ENCODE results near the gene FAM20B.
A peak's percentile ranks its signal among the peaks of the same experiment; 100 is the strongest.
"Not testable (repeated sequence)": the region's sequence is repeated elsewhere in the genome, so short reads cannot be mapped to it uniquely, and the experiment has no call there.

Gene FAM20B, protein sequence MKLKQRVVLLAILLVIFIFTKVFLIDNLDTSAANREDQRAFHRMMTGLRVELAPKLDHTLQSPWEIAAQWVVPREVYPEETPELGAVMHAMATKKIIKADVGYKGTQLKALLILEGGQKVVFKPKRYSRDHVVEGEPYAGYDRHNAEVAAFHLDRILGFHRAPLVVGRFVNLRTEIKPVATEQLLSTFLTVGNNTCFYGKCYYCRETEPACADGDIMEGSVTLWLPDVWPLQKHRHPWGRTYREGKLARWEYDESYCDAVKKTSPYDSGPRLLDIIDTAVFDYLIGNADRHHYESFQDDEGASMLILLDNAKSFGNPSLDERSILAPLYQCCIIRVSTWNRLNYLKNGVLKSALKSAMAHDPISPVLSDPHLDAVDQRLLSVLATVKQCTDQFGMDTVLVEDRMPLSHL

DNA sequence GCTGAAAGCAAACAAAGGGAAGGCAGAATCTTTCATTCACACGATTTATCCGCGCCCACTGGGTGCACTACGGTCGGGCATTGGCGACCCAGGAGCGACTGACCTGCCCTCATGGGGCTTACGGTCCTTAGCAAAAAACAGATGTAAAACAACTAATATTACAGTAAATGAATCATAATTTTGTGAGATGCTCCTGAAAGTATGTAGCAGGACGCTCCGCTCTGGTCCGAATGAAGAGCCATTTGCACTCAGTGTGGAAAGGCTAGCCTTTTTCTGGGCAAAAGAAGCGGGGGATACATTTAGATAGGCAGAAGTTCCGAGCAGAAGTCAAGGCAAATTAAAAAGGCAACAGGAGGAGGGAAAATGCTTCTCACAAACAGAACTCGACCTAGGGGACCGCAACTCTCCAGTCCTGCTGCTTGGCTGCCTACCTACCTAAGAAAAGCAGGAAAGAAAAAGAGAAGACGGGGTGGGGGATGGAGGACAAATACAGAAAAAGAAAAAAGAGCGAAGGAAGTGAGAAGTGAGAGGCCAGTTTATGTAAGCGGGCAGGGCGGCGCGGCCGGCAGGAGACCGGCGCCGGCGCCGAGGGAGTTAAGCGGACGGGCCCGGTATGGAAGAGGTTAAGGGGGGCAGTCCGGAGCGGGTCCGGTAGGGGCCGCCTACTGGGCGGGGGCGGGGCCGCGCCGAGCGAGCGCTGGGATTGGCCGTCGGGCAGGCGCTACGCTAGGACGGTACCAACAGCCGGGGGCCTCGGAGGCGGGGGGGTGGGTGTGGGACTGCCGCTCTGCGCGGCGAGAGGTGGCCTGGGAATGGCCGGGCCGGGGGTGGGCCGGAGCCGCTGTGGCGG is at the start of gene FAM20B:
Gene FAM20B (plus strand): TSS at position 770 of the 850 bp plus-strand sequence. CDS start 17,954 bp downstream, outside the sequence.
- DNase-seq: peak; percentile 98

DNA sequence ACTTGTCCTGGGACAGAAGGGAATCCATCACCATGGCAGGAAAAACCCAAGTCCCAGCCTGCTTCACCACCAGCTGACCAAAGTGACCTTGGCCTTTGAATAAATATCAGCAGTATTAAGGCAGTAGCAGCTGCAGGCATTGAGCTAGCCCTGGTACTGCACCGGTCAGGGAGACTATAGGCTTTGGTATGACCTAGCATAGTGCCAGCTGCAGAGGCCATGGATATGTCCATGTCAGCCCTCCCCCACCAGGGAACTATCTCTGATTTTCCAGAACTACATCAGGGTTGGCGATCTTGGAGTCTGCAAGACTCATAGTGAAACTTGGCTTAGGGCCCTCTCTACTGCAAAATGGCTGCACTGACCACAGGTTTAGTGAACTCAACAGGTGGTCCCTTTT is 49.2 kb upstream of the FAM20B start:
- no peak for DNase-seq

DNA sequence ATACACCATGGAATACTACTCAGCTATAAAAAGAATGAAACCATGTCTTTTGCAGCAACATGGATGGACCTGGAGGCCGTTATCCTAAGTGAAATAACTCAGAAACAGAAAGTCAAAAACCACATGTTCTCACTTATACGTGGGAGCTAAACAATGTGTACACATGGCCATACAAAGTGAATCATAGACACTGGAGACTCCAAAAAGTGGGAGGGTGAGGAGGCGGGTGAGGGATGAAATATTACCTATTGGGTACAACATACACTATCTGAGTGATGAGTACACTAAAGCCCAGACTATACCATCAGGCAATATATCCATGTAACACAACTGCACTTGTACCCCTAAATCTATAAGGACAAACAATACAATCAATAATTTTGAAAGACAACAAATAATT is 39.5 kb upstream of the FAM20B start:
- no peak for DNase-seq

DNA sequence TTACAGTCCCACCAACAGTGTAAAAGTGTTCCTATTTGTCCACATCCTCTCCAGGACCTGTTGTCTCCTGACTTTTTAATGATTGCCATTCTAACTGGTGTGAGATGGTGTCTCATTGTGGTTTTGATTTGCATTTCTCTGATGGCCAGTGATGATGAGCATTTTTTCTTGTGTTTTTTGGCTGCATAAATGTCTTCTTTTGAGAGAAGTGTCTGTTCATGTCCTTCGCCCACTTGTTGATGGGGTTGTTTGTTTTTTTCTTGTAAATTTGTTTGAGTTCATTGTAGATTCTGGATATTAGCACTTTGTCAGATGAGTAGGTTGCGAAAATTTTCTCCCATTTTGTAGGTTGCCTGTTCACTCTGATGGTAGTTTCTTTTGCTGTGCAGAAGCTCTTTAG is 37.5 kb upstream of the FAM20B start:
- not testable (repeated sequence) for DNase-seq

DNA sequence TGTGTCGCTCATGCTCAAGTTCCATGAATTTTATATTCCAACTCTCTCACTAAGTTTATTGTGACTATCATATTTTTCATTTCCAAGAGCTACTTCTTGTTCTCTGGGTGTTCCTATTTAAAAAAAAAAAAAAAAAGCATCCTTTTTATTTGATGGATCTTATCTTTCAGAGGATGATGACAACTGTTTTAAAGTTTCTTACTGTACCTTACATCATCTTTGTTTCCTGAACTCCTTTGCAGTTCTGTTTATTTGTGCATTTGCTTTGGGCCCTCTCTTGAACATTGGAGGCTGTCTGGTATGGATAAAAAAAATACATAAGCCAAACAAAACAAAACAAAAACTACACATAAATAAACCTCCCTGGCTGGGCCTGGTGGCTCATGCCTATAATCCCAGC is 32.1 kb upstream of the FAM20B start:
- DNase-seq: no peak

DNA sequence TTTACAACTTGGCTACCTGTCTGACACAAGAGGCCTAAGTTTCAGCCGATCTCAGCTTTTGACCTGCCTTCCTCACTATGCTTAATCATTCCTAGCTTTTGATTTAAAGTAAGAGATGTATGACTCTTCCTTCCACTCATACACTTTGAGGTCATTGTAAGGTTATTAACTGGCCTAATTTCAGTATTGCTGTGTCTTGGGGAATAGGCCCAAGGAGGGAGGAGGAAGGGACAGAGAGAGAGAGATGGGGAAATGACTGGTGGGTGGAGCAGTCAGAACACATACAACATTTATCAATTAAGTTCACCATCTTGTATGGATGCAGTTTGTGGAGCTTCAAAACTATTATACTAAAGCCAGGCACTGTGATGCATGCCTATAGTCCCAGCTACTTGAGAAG is 28.3 kb upstream of the FAM20B start:
- no peak for DNase-seq

DNA sequence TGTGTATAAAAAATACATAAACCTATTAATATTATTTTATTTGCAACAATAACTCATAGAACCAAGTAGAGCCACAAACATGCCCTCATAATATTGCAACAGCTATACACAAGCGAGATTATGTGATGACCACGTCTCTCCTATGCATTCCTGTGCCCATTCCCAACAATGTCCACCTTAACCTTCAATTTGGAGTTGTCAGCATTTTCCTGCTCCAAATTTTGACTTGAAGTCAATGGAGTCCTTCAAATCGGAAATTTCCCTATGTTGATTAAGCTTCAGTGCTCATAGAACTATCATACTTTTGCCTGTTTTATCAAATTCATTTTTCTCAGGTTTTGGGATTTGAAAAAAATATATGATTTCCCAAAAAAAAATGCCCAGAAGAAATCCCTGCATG is 27.4 kb upstream of the FAM20B start:
- DNase-seq: no peak

DNA sequence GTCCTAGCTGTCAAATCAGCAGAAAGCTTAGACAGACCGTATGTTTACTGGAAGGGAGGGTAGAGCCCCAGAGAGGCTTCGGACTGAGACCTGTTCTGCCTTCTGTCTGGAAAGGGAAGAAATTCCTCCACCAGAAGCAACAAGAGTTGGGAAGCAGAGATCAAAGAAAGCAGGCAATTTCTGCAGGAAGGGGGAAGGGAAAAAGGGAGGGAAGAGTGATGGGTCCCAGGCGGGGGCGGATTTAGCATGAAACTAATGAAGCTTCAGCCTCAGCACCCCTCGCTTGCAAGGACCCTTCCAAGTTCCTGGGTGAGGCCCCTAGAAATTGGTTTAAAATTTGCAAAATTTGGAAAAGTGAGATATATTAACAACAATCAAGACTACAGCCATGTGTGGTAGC is 26.6 kb upstream of the FAM20B start:
- DNase-seq: no peak

DNA sequence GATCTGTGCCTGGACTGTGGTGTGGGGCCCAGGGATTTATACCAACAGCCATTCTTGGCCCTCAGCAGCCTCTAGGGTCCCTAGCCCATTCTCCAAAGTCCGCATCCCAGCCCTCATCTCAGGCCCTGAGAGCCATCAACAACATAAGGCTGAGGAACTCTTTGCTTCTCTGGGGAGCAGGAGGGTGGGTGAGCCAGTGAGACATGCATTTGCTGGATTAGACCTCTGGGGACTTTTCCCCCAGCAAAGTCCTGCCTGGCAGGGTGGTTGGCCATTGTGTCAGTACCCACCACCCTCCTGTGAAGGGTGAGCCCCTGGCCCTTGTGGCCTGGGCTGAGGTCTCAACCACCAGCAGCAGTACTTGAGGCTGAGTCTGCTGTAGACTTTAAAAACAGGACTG is 24.2 kb upstream of the FAM20B start:
- DNase-seq: no peak

DNA sequence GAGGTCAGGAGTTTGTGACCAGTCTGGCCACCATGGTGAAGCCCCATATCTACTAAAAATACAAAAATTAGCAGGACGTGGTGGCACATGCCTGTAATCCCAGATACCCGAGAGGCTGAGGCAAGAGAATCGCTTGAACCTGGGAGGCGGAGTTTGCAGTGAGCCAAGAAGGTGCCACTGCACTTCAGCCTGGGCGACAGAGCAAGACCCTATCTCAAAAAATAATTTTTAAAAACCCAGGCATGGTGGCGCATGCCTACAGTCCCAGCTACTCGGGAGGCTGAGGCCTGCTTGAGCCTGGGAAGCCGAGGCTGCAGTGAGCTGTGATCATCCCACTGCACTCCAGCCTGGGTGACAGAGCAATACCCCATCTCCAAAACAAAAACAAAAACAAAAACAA is 23.6 kb upstream of the FAM20B start:
- DNase-seq: not testable (repeated sequence)

DNA sequence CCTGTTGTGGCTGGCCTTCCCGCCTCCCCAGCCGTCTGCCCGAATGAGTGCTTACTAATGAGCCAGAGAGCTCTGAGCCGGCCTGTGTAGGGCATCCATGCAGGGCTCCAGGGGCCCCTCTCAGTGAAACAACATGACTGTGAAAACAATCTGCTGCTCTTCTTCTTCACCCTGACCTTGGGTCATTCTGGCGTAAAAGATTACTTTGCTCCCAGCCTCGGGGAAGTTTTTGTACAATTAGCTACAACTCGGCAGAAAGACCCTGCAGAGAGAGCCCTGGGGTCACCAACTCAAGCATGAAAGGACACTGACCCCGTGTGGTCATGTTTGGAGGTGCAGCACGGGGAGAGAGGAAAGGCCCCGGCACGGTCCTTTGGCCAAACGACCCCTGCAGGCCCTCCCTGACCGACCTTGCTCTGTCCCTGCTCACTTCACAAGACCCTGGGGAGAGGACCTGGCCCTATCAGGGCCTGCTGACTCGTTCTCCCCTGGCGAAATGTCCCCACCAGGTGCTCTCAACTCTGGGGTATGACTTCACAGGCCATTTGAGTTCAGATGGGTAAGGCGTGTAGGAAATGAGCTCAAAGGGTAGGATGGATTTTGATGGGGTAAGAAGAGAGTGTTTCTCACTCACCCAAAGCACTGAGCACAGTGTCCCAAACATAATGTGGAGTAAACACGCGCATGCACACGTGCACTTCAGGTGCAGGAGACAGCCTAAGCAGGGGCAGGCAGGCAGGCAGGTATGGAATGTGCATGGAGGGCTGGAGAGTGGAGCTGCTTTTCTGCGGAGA is 22.9 kb upstream of the FAM20B start:
- peak; percentile 91 for DNase-seq

DNA sequence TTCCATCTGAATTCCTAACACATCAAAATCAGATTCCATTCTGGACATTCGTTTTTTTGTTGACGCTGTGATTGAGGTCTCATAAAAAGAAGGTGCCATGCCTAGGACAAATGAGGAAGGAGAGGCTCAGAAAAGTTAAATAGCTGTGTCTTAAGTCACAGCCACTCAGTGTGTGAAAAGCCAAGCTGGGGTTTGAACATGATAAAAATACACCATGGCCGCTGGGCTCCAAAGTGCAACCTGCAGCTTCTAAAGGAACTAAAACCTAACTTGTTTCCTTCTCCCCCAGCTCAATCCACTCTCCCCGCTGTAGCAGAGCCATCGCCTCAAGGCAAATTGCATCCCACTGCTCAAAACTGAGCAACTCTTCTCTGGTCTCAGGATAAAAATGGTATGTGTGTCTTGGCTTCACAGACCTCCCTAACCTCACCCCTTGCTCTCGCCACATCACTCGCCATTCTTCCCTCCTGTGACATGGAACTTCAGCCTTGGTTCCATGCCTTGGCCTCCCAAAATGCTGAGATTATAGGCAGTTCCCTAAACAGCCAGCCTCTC is 22.1 kb upstream of the FAM20B start:
- DNase-seq: no peak

DNA sequence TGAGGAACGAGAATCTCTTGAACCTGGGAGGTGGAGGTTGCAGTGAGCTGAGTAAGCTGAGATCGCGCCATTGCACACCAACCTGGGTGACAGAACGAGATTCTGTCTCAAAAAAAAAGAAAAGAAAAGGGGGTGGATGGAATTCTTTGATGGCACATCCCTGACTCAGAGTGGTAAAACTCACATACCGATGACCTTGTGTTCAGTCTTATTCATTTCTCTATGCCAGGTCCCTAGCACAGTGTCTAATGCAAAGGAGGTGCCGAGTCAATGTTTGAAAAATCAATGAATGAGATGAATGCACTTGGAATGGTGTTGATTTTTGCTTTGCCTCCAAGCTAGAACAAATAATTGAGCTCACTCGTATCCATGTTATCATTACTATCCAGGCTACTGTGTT is 18.5 kb upstream of the FAM20B start:
- no peak for DNase-seq

DNA sequence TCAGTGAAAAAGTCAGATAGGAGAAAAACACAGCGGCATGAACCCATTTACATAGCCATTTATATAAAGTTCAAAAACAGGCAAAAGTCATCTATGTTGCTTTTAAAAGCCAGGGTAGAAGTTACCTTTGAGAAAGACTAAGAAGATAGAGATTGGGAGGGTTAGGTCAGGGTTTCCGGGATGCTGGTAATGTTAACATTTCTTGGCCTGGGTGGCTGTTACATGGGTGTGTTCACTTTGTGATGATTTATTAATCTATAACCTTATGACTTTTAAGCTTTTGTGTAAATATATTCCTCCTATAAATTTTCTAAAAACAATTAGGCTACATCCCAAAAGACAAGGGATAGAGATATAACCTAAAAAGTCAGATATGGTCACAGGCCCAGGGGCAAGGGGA is 15.0 kb upstream of the FAM20B start:
- DNase-seq: no peak

DNA sequence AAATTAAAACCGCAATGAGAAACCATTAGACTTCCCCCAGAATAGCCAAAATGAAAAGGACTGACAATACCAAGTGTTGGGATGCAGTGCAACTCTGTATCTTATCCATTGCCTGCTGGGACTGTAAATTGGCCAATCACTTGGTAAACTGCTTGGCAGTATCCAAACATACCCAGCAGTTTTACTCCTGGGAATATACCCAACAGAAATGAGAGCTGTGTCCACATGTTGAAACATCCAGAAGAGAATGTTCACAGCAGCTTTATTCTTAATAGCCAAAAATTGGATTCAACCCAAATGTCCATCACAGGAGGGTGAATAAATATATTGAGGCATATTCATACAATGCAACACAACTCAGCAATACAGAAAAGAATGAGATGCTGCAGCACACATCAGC is 13.7 kb upstream of the FAM20B start:
- no peak for DNase-seq

DNA sequence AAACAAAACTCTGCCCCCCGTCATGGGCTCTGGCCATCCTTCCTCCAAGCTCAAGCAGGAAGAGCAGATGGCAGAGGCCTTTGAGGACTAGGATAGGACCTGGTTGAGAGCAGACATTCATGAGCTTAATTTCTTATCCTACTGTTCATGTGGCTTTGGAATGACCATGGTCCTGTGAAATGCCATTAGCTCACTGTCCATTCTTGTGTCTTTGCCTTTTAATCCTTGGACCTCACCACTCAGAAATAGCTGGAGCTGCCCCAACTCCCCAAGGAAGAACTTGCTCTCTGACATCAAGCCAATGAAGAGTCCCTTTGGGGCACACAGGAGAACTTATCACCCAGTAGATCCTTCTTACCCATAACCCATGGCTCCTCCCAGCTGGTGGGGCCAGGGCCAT is 11.6 kb upstream of the FAM20B start:
- DNase-seq: no peak

DNA sequence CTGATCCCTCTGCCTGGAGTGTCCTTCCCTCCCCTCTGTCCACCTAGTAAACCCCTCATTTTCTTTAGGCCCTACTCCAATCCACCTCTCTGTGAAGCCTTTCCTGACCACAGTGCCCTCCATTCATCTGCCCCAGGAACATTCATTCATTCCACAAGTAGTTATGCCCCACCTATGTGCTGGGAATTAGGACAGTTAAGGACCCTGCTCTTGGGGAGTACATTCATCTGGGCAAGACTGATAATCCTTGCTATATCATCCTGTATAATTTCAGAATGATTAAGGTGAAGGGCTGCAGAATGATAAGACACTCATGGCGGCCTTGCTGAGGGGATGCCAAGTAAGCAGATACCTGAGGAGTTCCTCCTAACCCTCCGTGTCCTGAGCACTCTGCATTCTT is 10.3 kb upstream of the FAM20B start:
- DNase-seq: no peak

DNA sequence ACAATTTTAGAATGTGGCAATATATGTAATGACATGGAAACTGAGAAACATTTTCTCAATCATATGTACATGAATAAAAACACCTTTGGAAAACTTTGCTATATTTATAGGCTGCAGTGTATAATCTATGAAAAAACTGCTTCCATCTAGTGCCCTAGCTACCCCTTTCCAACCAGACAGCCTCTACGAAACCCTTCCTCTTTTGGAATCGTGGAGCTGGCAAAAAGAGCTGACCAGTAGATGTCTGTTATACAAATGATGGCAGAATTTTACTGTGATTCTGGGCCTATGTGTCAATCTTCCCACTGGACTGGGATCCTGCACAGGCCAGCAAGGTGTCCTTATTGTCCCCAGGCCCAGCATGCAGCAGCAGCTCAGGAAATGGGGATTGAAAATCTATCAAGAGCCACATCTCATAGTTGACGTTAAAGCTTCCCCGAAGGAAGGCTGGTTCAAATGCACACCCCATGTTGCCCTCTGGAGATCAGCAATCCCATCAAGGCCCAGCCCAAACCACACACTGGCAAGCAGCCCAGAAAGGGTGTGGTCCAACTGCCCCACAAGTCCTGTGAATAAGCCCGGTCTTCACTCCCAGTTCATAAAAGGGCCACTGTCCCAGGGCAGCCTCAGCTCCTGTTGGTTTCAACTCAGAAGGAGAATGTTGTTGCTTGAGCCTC is 8.8 kb upstream of the FAM20B start:
- DNase-seq: peak; percentile 79

DNA sequence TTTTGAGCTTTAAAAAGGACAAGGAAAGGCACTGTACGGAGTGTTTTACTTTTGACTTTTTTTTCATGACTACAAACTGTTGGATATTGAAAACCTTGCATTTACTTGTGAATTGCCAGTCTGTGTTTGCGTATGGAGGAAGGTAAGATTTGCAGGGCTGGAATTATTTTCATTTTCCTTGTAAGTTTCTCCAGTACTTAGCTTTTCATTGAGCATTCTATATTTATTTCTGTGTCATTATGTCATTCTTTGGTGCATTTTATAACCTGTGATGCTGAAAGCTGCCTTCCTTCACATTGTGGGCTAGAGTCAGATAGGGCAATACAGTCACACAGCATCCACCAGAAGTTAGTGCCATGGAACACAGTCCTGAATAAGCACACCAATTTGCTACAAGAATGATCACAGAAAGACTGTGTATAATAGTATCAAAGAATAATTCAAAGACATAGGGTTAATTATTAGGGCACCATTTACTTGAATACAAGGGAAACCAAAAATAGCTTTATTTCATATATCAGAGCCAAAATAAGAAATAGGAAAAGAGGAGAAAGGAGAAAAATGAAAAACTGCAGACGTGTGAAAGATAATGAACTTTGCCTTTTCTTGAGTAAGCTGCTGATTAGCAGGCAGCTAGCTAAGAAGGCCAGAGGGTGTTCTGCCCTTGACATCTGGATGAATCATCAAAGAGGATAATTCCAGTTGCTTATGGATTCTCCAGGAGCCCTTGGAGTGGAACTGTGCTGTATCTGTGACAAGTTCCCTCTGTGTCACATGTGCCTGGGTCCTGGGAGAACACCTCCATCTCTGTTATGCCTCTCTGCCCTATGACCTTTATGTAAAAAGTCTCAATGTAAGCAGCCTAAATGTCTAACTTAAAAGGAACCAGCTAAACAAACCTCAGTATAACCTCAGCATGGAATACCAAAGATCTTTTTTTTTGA is 8.0 kb upstream of the FAM20B start:
- DNase-seq: peak; percentile 86

DNA sequence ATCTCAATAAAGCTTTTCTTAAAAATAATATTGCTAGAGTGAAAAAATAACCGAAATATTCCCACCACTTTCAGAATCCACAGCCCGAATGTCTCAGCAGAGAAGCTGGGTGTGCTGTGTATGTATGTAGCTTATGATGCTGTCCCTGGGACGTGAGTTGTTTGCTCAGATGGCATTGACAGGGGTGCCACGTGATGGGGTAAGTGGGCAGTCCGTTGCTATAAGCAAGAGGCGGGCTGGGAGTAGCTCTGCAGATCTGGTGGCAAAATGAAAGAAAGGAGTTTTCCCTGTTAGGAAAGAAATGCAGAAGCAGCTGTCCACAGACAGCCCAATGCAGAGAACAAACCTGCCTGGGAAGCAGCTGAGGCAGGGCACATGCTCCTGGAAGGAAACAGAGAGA is 3.8 kb upstream of the FAM20B start:
- peak; percentile 17 for DNase-seq

DNA sequence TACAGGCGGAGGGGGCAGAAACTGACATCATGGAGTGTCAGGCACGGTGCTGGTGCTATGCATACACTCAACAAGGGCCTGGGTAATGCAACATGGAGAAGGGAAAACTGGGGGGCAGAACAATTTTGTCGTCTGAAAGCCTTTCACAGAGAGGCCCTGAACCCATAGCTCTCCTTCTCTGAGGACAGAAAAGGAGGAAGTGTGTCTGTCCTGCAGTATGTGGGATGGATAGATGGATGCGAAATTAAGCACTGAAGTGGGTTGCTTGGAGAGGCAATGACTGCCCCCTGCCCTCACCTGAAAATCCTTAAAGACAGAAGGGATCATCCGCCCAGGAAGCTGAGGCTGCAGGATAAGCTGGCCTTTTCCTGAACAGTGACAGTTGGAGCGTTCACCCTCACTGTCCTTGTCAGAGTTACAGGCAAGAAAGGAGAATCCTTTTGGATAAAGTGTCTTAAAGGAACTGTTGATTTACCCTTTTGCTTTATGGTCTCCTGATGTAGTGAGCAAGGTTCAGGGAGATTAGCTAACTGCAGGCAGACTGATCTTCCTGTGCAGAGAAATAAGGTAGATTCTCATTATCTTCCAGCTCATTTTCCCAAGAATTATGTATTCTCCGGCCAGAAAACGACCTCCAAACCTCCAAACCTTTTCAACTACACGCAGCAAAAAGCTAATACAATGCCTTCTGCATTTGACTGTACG is 1.6 kb upstream of the FAM20B start:
- peak; percentile 70 for DNase-seq

Data from NCI-H82 (cell line).